Measurements from ENCODE around the gene SUCO. TPM values are rescaled to one million over a fixed set of nuclear protein-coding genes. Genes with fewer than 3 reads are reported as not detected.

Gene SUCO
- total RNA-seq, 1 donor from 2014 or later = 49.8 TPM

- Mint-ChIP-seq H3K27ac (ENCODE audit: unreplicated experiment) (no peak overlapping the region), H3K27me3 (ENCODE audit: low read depth) (no peaks in the 10 kb centered on the region), H3K9me3 (no peaks in the 10 kb centered on the region), H3K36me3 (ENCODE audit: low read depth) (peaks cover 30% of the 10 kb centered on the region), H3K4me1 (no peaks in the 10 kb centered on the region), H3K4me3 (no peak overlapping the region)
- no peak for DNase-seq (ENCODE audit: low read depth, low spot score)
- TF ChIP-seq CTCF (conservative IDR thresholded peaks at IDR 0.05) = no peak
These were observed 68.2 kb downstream of the SUCO start for GRCh38 chr1:172601046-172601630.

GRCh38 chr1:172602706-172603105 is 69.8 kb downstream of the SUCO start:
- H3K36me3 Mint-ChIP-seq (ENCODE audit: low read depth) = peaks cover 18% of the 10 kb centered on the region
- no peak for DNase-seq (ENCODE audit: low read depth, low spot score)

GRCh38 chr1:172603816-172604215 is 70.9 kb downstream of the SUCO start:
- no peaks in the 10 kb centered on the region for H3K27me3 Mint-ChIP-seq (ENCODE audit: low read depth)
- H3K27ac Mint-ChIP-seq (ENCODE audit: unreplicated experiment) = no peak overlapping the region
- H3K36me3 Mint-ChIP-seq (ENCODE audit: low read depth) = peaks cover 8% of the 10 kb centered on the region
- no peaks in the 10 kb centered on the region for H3K9me3 Mint-ChIP-seq
- DNase-seq (ENCODE audit: low read depth, low spot score) = no peak
- H3K4me1 Mint-ChIP-seq = no peaks in the 10 kb centered on the region
- no peak overlapping the region for H3K4me3 Mint-ChIP-seq
- TF ChIP-seq CTCF (conservative IDR thresholded peaks at IDR 0.05) = no peak

More at GRCh38 chr1:172602706-172603105, 69.8 kb downstream of the SUCO start:
- Mint-ChIP-seq H3K4me1 (no peaks in the 10 kb centered on the region), H3K27ac (ENCODE audit: unreplicated experiment) (no peak overlapping the region), H3K4me3 (no peak overlapping the region), H3K9me3 (no peaks in the 10 kb centered on the region), H3K27me3 (ENCODE audit: low read depth) (no peaks in the 10 kb centered on the region)
- no peak for TF ChIP-seq CTCF (conservative IDR thresholded peaks at IDR 0.05)

- no peaks in the 10 kb centered on the region for H3K27me3 Mint-ChIP-seq (ENCODE audit: low read depth)
- H3K27ac Mint-ChIP-seq (ENCODE audit: unreplicated experiment) = no peak overlapping the region
- no peaks in the 10 kb centered on the region for H3K9me3 Mint-ChIP-seq
- H3K4me3 Mint-ChIP-seq = no peak overlapping the region
- no peak for TF ChIP-seq CTCF (conservative IDR thresholded peaks at IDR 0.05)
- peaks cover 11% of the 10 kb centered on the region for H3K36me3 Mint-ChIP-seq (ENCODE audit: low read depth)
- H3K4me1 Mint-ChIP-seq = no peaks in the 10 kb centered on the region
- no peak for DNase-seq (ENCODE audit: low read depth, low spot score)
These were observed 72.7 kb downstream of the SUCO start for GRCh38 chr1:172605641-172606040.

GRCh38 chr1:172607145-172607544 is 74.2 kb downstream of the SUCO start:
- H3K27ac Mint-ChIP-seq (ENCODE audit: unreplicated experiment) = no peak overlapping the region
- no peaks in the 10 kb centered on the region for H3K27me3 Mint-ChIP-seq (ENCODE audit: low read depth)
- H3K36me3 Mint-ChIP-seq (ENCODE audit: low read depth) = peaks cover 7% of the 10 kb centered on the region
- H3K4me1 Mint-ChIP-seq = no peaks in the 10 kb centered on the region
- H3K4me3 Mint-ChIP-seq = no peak overlapping the region
- TF ChIP-seq CTCF (conservative IDR thresholded peaks at IDR 0.05) = no peak
- H3K9me3 Mint-ChIP-seq = no peaks in the 10 kb centered on the region
- DNase-seq (ENCODE audit: low read depth, low spot score) = no peak

Data from neural crest cell (in vitro differentiated cells).